ENCODE measurements around the gene AOPEP.
"Not testable (repeated sequence)": the region's sequence is repeated elsewhere in the genome, so short reads cannot be mapped to it uniquely, and the experiment has no call there.

AOPEP gene

GRCh38 chr9:94868464-94868863, 142.0 kb downstream of the AOPEP start:
- peak; percentile 33 for FAIRE-seq

GRCh38 chr9:94869415-94869843, 142.9 kb downstream of the AOPEP start:
- no peak for TF ChIP-seq POLR2A (IDR thresholded peaks at IDR 0.05; ENCODE audit: low read depth, low read length)
- DNase-seq (ENCODE audit: insufficient read length, low spot score) (no peak), FAIRE-seq (no peak)

More at GRCh38 chr9:94868464-94868863, 142.0 kb downstream of the AOPEP start:
- no peak for TF ChIP-seq POLR2A (IDR thresholded peaks at IDR 0.05; ENCODE audit: low read depth, low read length)
- DNase-seq (ENCODE audit: insufficient read length, low spot score), result no peak

- FAIRE-seq (no peak), DNase-seq (ENCODE audit: insufficient read length, low spot score) (no peak)
- no peak for TF ChIP-seq POLR2A (IDR thresholded peaks at IDR 0.05; ENCODE audit: low read depth, low read length)
Measured at GRCh38 chr9:94870465-94870792, 143.9 kb downstream of the AOPEP start.

- TF ChIP-seq POLR2A (IDR thresholded peaks at IDR 0.05; ENCODE audit: low read depth, low read length), result no peak
- DNase-seq (ENCODE audit: insufficient read length, low spot score), result no peak
- FAIRE-seq, result peak; percentile 36
Measured at GRCh38 chr9:94870793-94871558, 144.5 kb downstream of the AOPEP start.

- no peak for FAIRE-seq
- DNase-seq (ENCODE audit: insufficient read length, low spot score), result no peak
- no peak for TF ChIP-seq POLR2A (IDR thresholded peaks at IDR 0.05; ENCODE audit: low read depth, low read length)
Measured at GRCh38 chr9:94872083-94872833, 145.8 kb downstream of the AOPEP start.

- TF ChIP-seq POLR2A (IDR thresholded peaks at IDR 0.05; ENCODE audit: low read depth, low read length), result no peak
- DNase-seq (ENCODE audit: insufficient read length, low spot score), result no peak
- peak; percentile 36 for FAIRE-seq
Measured at GRCh38 chr9:94872891-94873511, 146.5 kb downstream of the AOPEP start.

DNA sequence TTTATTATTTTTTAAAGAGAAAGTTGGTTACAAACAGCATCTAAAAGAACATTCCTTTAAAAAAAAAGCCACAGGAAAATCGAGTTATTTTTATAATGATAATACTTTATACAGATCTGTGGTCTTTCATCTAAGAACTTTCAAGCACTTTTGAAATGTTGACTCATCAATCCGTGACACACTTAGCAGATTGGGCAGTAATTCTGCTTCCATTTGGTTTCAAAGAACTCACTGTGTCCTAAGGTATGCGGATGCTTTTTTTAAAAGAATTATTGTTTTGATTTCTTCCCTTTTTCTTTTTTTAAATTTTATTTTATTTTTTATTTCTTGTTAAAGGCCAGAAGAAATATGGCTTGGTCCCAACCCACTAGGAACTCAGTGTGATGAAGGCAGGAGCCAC, 147.8 kb downstream of the AOPEP start:
- FAIRE-seq (peak; percentile 78), DNase-seq (ENCODE audit: insufficient read length, low spot score) (no peak)
- TF ChIP-seq POLR2A (IDR thresholded peaks at IDR 0.05; ENCODE audit: low read depth, low read length), result no peak

GRCh38 chr9:94875300-94876020, 149.0 kb downstream of the AOPEP start:
- no peak for FAIRE-seq
- DNase-seq (ENCODE audit: insufficient read length, low spot score), result no peak
- no peak for TF ChIP-seq POLR2A (IDR thresholded peaks at IDR 0.05; ENCODE audit: low read depth, low read length)

- FAIRE-seq, result peak; percentile 62
- DNase-seq (ENCODE audit: insufficient read length, low spot score), result not testable (repeated sequence)
Measured at GRCh38 chr9:94878804-94879203, 152.3 kb downstream of the AOPEP start.

DNA sequence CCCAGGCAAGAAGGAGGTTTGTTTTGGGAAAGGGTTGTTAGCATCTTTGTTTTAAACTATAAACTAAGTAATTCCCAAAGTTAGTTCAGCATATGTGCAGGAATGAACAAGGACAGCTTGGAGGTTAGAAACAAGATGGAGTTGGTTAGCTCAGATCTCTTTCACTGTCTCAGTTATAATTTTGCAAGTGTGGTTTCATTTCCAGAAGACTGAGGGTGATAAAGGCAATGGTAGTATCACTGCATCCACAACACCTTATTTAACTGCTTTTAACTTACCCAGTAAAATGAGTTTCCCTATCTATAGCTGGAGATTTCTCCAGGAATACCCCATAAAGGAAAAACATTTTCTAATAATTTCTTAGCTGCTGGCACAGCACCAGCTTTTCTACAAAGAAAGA, 152.7 kb downstream of the AOPEP start:
- DNase-seq (ENCODE audit: insufficient read length, low spot score) (no peak), FAIRE-seq (no peak)
- no peak for TF ChIP-seq POLR2A (IDR thresholded peaks at IDR 0.05; ENCODE audit: low read depth, low read length)

DNA sequence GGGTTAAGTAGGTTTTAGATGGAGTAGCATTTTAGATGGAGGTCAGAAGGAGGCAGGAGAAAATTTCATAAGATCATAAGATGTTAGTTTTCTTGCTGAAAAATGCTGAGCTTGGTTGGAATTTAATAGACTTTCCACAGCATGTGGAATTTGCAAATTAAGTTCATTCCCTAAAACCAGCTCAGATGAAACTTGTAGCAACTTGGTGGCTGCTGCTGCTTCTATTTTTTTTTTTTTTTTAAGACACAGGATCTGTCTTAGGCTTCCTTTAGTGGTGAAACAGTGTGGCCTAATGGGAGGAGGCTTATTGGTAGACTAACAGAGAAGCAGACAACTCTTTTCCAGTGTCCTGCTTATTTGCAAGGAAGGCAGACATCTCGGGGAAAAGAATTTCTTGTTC, 154.5 kb downstream of the AOPEP start:
- no peak for DNase-seq (ENCODE audit: insufficient read length, low spot score)
- FAIRE-seq, result peak; percentile 6
- no peak for TF ChIP-seq POLR2A (IDR thresholded peaks at IDR 0.05; ENCODE audit: low read depth, low read length)

- no peak for DNase-seq (ENCODE audit: insufficient read length, low spot score)
- no peak for TF ChIP-seq POLR2A (IDR thresholded peaks at IDR 0.05; ENCODE audit: low read depth, low read length)
- FAIRE-seq, result no peak
Measured at GRCh38 chr9:94881454-94881853, 155.0 kb downstream of the AOPEP start.

DNA sequence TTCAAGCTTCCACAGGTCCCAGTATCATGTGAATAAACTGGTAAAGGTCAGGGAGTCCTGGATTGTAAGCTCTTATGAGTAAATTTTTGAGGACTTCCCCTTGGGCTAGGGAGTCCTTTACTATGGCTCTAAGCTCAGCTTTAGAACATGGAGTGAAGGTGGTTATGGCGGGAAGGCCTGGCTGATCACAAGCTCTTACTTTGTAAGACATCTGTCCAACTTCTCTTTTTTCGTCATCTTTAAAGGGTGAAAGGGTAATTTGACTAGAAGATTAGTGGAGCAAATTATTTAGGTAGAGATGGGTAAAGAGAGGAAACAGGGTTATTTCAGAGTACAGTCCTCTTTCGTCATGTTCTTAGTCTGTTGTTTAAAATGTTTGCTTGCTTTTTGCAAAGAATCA, 155.4 kb downstream of the AOPEP start:
- DNase-seq (ENCODE audit: insufficient read length, low spot score) (no peak), FAIRE-seq (peak; percentile 43)
- no peak for TF ChIP-seq POLR2A (IDR thresholded peaks at IDR 0.05; ENCODE audit: low read depth, low read length)
